Suprapubic skin (tissue), 4 donors: ENCODE data around the gene PAGE3. TPM values are rescaled to one million over a fixed set of nuclear protein-coding genes. Genes with fewer than 3 reads are reported as not detected.

Experiments
- DNase-seq, 2 donors: peaks; one replicate each; pipeline ENCODE4 v3.0.0-alpha.2; 2019; ENCODE audit warnings: low spot score in 2 of 2
- H3K27ac ChIP-seq: fragments of 200-600 bp; sonication (generic); one replicate; pipeline ENCODE4 v1.5.1; 2019
- H3K27me3 ChIP-seq: fragments of 200-600 bp; sonication (generic); one replicate; pipeline ENCODE4 v1.5.1; 2019
- H3K36me3 ChIP-seq: fragments of 200-600 bp; sonication (generic); one replicate; pipeline ENCODE4 v1.5.1; 2019
- H3K4me1 ChIP-seq: fragments of 200-600 bp; sonication (generic); one replicate; pipeline ENCODE4 v1.5.1; 2019
- H3K4me3 ChIP-seq: fragments of 200-600 bp; sonication (generic); one replicate; pipeline ENCODE4 v1.5.1; 2019; ENCODE audit warnings: mild to moderate bottlenecking
- H3K9me3 ChIP-seq: fragments of 200-600 bp; sonication (generic); one replicate; pipeline ENCODE4 v1.5.1; 2019
- CTCF ChIP-seq, 2 donors: fragments of 200-600 bp in 1 of 2; fragments of 450-650 bp in 1 of 2; sonication (generic) in 1 of 2; IDR thresholded peaks; one replicate each; pipeline ENCODE4 v1.5.1; 2016 to 2019; ENCODE audit warnings: antibody characterized with exemption in 2 of 2, mild to moderate bottlenecking in 1 of 2, moderate library complexity in 1 of 2
- EP300 ChIP-seq: sonication (generic); formaldehyde crosslinking; IDR thresholded peaks from one replicate; pipeline ENCODE4 v1.6.1; 2017; ENCODE audit warnings: antibody characterized with exemption
- POLR2A ChIP-seq, 2 donors: fragments of 450-650 bp; IDR thresholded peaks; one replicate each; pipeline ENCODE4 v1.6.1; 2017; ENCODE audit warnings: antibody characterized with exemption in 2 of 2, mild to moderate bottlenecking in 2 of 2, moderate library complexity in 2 of 2
- POLR2AphosphoS5 ChIP-seq, 3 donors: sonication (generic); formaldehyde crosslinking; IDR thresholded peaks; one replicate each; pipeline ENCODE4 v1.6.1; 2017; ENCODE audit warnings: antibody characterized with exemption in 3 of 3
- WGBS: methylation state at CpG from one replicate; pipeline ENCODE4 v1.1.5; 2018; 5-methylcytosine and 5-hydroxymethylcytosine counted together
- total RNA-seq, 4 donors: library from RNA; depleted of rRNA; stranded (reverse); fragments of >200 nt; gene quantifications; one replicate each; pipeline ENCODE4 v1.1.0, GENCODE V29; 2016

PAGE3 gene
- total RNA-seq = not detected

GRCh38 chrX:55264816-55265215 is at the start of gene PAGE3:
Gene PAGE3, minus strand, starts transcription at chrX:55264916. Its CDS starts 1,013 bp downstream, at chrX:55263903.
- no peak for DNase-seq
- Histone ChIP-seq H3K4me3 (no peak within 1 kb of the TSS), H3K27me3 (no peaks in the 10 kb centered on the region), H3K36me3 (no peaks in the 10 kb centered on the region), H3K27ac (no peak within 1 kb of the TSS), H3K9me3 (no peaks in the 10 kb centered on the region), H3K4me1 (no peaks in the 10 kb centered on the region)
- WGBS = 84% methylated on average over 5 of the region's 5 CpGs
- TF ChIP-seq POLR2A (IDR thresholded peaks at IDR 0.05) (no peak), EP300 (no peak), CTCF (IDR thresholded peaks at IDR 0.05) (no peak), POLR2AphosphoS5 (IDR thresholded peaks at IDR 0.05) (no peak)

GRCh38 chrX:55312655-55313054 is 47.9 kb upstream of the PAGE3 start:
- H3K27ac ChIP-seq = no peak overlapping the region
- H3K27me3 ChIP-seq = no peaks in the 10 kb centered on the region
- no peaks in the 10 kb centered on the region for H3K9me3 ChIP-seq
- no peaks in the 10 kb centered on the region for H3K36me3 ChIP-seq
- TF ChIP-seq POLR2A (IDR thresholded peaks at IDR 0.05) (no peak), CTCF (IDR thresholded peaks at IDR 0.05) (no peak), EP300 (no peak), POLR2AphosphoS5 (IDR thresholded peaks at IDR 0.05) (no peak)
- H3K4me1 ChIP-seq = no peaks in the 10 kb centered on the region
- DNase-seq = no peak
- no peak overlapping the region for H3K4me3 ChIP-seq

GRCh38 chrX:55290963-55291362 is 26.2 kb upstream of the PAGE3 start:
- no peak for TF ChIP-seq POLR2AphosphoS5 (IDR thresholded peaks at IDR 0.05)
- TF ChIP-seq POLR2A (IDR thresholded peaks at IDR 0.05) = no peak
- TF ChIP-seq EP300 = no peak
- TF ChIP-seq CTCF (IDR thresholded peaks at IDR 0.05) = no peak
- no peak for DNase-seq
- Histone ChIP-seq H3K27me3 (no peaks in the 10 kb centered on the region), H3K9me3 (no peaks in the 10 kb centered on the region), H3K4me1 (no peaks in the 10 kb centered on the region), H3K4me3 (no peak overlapping the region), H3K27ac (no peak overlapping the region), H3K36me3 (no peaks in the 10 kb centered on the region)
- WGBS = 72% methylated on average over 3 of the region's 3 CpGs

- no peak for DNase-seq
- H3K4me3 ChIP-seq = no peak overlapping the region
- 88% methylated on average over 10 of the region's 10 CpGs for WGBS
- no peak overlapping the region for H3K27ac ChIP-seq
- H3K27me3 ChIP-seq = no peaks in the 10 kb centered on the region
- no peaks in the 10 kb centered on the region for H3K36me3 ChIP-seq
- TF ChIP-seq POLR2AphosphoS5 (IDR thresholded peaks at IDR 0.05) = no peak
- TF ChIP-seq CTCF (IDR thresholded peaks at IDR 0.05) = no peak
- no peak for TF ChIP-seq POLR2A (IDR thresholded peaks at IDR 0.05)
- TF ChIP-seq EP300 = no peak
- no peaks in the 10 kb centered on the region for H3K4me1 ChIP-seq
- no peaks in the 10 kb centered on the region for H3K9me3 ChIP-seq
These were observed 15.1 kb upstream of the PAGE3 start for GRCh38 chrX:55279832-55280231.

GRCh38 chrX:55260806-55261205 is 3.9 kb downstream of the PAGE3 start:
- TF ChIP-seq POLR2AphosphoS5 (IDR thresholded peaks at IDR 0.05) (no peak), EP300 (no peak), POLR2A (IDR thresholded peaks at IDR 0.05) (no peak), CTCF (IDR thresholded peaks at IDR 0.05) (no peak)
- Histone ChIP-seq H3K4me3 (no peak overlapping the region), H3K4me1 (no peaks in the 10 kb centered on the region), H3K27ac (no peak overlapping the region), H3K36me3 (no peaks in the 10 kb centered on the region), H3K9me3 (no peaks in the 10 kb centered on the region), H3K27me3 (no peaks in the 10 kb centered on the region)
- 64% methylated on average over 2 of the region's 2 CpGs for WGBS
- DNase-seq = no peak
